GM18909 (cell line): ENCODE results near the gene EEFSEC.

ENCODE experiments used
- ATAC-seq: cut with Tn5 transposase; IDR thresholded peaks from one replicate; pipeline ENCODE4 v1.9.1; 2021; ENCODE audit warnings: mild to moderate bottlenecking; ENCODE audit not compliant: unreplicated experiment, poor library complexity

EEFSEC gene

GRCh38 chr3:128343287-128344051 is 190.2 kb downstream of the EEFSEC start:
- no peak for ATAC-seq

GRCh38 chr3:128344052-128344735 is 190.9 kb downstream of the EEFSEC start:
- no peak for ATAC-seq

GRCh38 chr3:128345196-128345595 is 191.9 kb downstream of the EEFSEC start:
- no peak for ATAC-seq

GRCh38 chr3:128346562-128346961 is 193.3 kb downstream of the EEFSEC start:
- ATAC-seq, result no peak

- no peak for ATAC-seq
These were observed 194.0 kb downstream of the EEFSEC start for GRCh38 chr3:128347282-128347681.

GRCh38 chr3:128348075-128348474 is 194.8 kb downstream of the EEFSEC start:
- ATAC-seq, result no peak

GRCh38 chr3:128348805-128349531 is 195.7 kb downstream of the EEFSEC start:
- no peak for ATAC-seq

- no peak for ATAC-seq
These were observed 196.8 kb downstream of the EEFSEC start for GRCh38 chr3:128349963-128350599.

- no peak for ATAC-seq
These were observed 198.3 kb downstream of the EEFSEC start for GRCh38 chr3:128351546-128351945.

- ATAC-seq, result no peak
These were observed 199.0 kb downstream of the EEFSEC start for GRCh38 chr3:128352326-128352725.

GRCh38 chr3:128353361-128353965 is 200.2 kb downstream of the EEFSEC start:
- ATAC-seq, result no peak

- no peak for ATAC-seq
These were observed 200.9 kb downstream of the EEFSEC start for GRCh38 chr3:128353991-128354687.

- no peak for ATAC-seq
These were observed 201.7 kb downstream of the EEFSEC start for GRCh38 chr3:128354788-128355542.

GRCh38 chr3:128355543-128355919 is 202.2 kb downstream of the EEFSEC start:
- no peak for ATAC-seq

- ATAC-seq, result no peak
These were observed 203.5 kb downstream of the EEFSEC start for GRCh38 chr3:128356822-128357221.

- ATAC-seq, result no peak
These were observed 204.3 kb downstream of the EEFSEC start for GRCh38 chr3:128357538-128357937.

- no peak for ATAC-seq
These were observed 205.0 kb downstream of the EEFSEC start for GRCh38 chr3:128358156-128358895.

GRCh38 chr3:128359060-128359664 is 205.9 kb downstream of the EEFSEC start:
- no peak for ATAC-seq
